GM13976 (cell line): ENCODE results near the gene SLC38A2.

Experiments used
- DNase-seq: peaks from one replicate; pipeline ENCODE4 v3.0.0; 2012; ENCODE audit warnings: low spot score
- CTCF ChIP-seq: IDR thresholded peaks from 2 replicates; pipeline ENCODE4 v1.5.1; 2012; ENCODE audit warnings: borderline replicate concordance, mild to moderate bottlenecking; ENCODE audit not compliant: insufficient read depth; ENCODE audit errors: extremely low read depth, missing control alignments, control extremely low read depth
- in situ Hi-C: fragments of 300-500 bp; cut with MboI; formaldehyde crosslinking; loops from one replicate; pipeline ENCODE4 v1.12.0; 2022; ENCODE audit warnings: low sequenced_read_pairs, mixed read lengths, inconsistent platforms; ENCODE audit not compliant: unreplicated experiment

SLC38A2 gene

GRCh38 chr12:46389031-46389616, 16.6 kb upstream of the SLC38A2 start:
- DNase-seq, result no peak
- in situ Hi-C loops, result loop anchor here (10.0 kb wide), 1 partner anchor 276 kb away; no protein-coding TSS in a partner anchor
- TF ChIP-seq CTCF, result no peak

- no peak for TF ChIP-seq CTCF
- DNase-seq, result peak; percentile 34
- in situ Hi-C loops, result loop anchor here (10.0 kb wide), 1 partner anchor 276 kb away; no protein-coding TSS in a partner anchor
Measured at GRCh38 chr12:46388427-46389021, 16.0 kb upstream of the SLC38A2 start.

DNA sequence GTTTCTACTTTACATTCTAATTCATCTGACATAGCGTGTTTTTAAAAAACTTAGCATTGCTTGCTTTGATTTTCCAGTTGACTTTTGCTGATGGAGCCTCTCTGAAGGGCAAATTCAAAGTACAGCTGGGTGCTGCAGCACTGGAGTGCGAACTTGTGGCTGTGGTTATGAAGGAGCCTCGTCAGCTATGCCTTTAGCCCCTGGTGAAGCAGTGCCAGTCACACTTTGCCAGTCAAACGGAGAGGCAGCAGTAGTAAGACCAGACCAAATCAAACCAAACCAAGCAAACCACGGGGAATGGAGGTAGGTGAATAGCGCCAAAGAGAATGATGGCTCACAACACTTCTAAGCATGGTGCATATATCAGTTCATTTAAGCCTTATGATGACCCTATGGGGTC, 15.1 kb upstream of the SLC38A2 start:
- no peak for TF ChIP-seq CTCF
- no peak for DNase-seq
- in situ Hi-C loops, result loop anchor here (10.0 kb wide), 1 partner anchor 277 kb away; no protein-coding TSS in a partner anchor

- TF ChIP-seq CTCF, result no peak
- in situ Hi-C loops, result loop anchor here (10.0 kb wide), 1 partner anchor 278 kb away; no protein-coding TSS in a partner anchor
- peak; percentile 33 for DNase-seq
Measured at GRCh38 chr12:46386877-46387629, 14.5 kb upstream of the SLC38A2 start.

DNA sequence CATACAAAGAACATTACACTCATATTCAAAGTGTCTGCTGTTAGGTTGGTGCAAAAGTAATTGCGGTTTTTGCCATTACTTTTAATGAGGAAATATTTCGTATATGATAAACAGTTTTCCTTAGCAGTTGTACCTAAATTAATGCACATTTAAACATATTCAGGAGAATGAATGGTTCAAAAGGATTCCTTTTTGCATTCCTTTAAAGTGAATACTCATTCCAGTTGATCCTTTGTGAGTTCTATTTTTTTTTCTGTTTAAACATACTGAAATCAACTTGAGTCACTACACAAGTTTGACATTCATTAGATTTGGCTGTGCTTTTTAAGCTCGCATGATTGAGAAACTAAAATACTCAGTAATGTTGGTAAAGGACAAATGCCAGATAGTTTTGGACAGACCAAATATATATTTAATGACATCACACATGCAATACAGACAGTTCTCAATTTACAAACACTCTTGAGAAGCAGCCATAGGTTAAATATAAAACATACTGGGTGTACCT, 13.8 kb upstream of the SLC38A2 start:
- peak; percentile 12 for DNase-seq
- TF ChIP-seq CTCF, result no peak
- in situ Hi-C loops, result loop anchor here (10.0 kb wide), 1 partner anchor 278 kb away; no protein-coding TSS in a partner anchor

- no peak for TF ChIP-seq CTCF
- in situ Hi-C loops, result loop anchor here (10.0 kb wide), 1 partner anchor 279 kb away; no protein-coding TSS in a partner anchor
- no peak for DNase-seq
Measured at GRCh38 chr12:46385438-46385837, 12.9 kb upstream of the SLC38A2 start.
